Small intestine (tissue), 7 donors: ENCODE measurements around the gene KCNQ5. TPM values are rescaled to one million over a fixed set of nuclear protein-coding genes. Genes with fewer than 3 reads are reported as not detected.

Source experiments
- DNase-seq, 2 donors: peaks; one replicate each; pipeline versions ENCODE4 v3.0.0 to v3.0.0-alpha.2; 2013
- FAIRE-seq: peaks from 2 replicates; lab custom pipeline; 2012; peaks lifted over from hg19 to GRCh38; lab: Jason Lieb, UNC
- H3K27ac ChIP-seq, 3 donors: one replicate each; pipeline ENCODE4 v1.5.1; 2013; ENCODE audit warnings: low read length in 2 of 3, mild to moderate bottlenecking in 2 of 3, control low read depth in 1 of 3, inconsistent platforms in 1 of 3, low read depth in 1 of 3, moderate library complexity in 1 of 3
- H3K27me3 ChIP-seq, 3 donors: one replicate each; pipeline ENCODE4 v1.6.1; 2013; ENCODE audit warnings: low read length in 3 of 3, inconsistent platforms in 1 of 3; ENCODE audit not compliant: control insufficient read depth in 3 of 3, insufficient read depth in 3 of 3
- H3K36me3 ChIP-seq, 3 donors: one replicate each; pipeline ENCODE4 v1.6.1; 2013; ENCODE audit warnings: low read length in 3 of 3, inconsistent platforms in 1 of 3, low read depth in 1 of 3, mild to moderate bottlenecking in 1 of 3, moderate library complexity in 1 of 3; ENCODE audit not compliant: control insufficient read depth in 3 of 3, insufficient read depth in 2 of 3
- H3K4me1 ChIP-seq, 3 donors: one replicate each; pipeline ENCODE4 v1.6.1; 2013; ENCODE audit warnings: low read length in 2 of 3, inconsistent platforms in 1 of 3, low read depth in 1 of 3, mild to moderate bottlenecking in 1 of 3, moderate library complexity in 1 of 3; ENCODE audit not compliant: control insufficient read depth in 3 of 3, insufficient read depth in 2 of 3
- H3K4me3 ChIP-seq, 3 donors: one replicate each; pipeline ENCODE4 v1.5.1; 2013; ENCODE audit warnings: low read length in 3 of 3, control low read depth in 1 of 3, inconsistent platforms in 1 of 3, low read depth in 1 of 3, mild to moderate bottlenecking in 1 of 3, moderate library complexity in 1 of 3
- H3K9me3 ChIP-seq, 2 donors: one replicate each; pipeline ENCODE4 v1.6.1; 2013; ENCODE audit warnings: low read depth in 1 of 2, low read length in 1 of 2; ENCODE audit not compliant: control insufficient read depth in 2 of 2, insufficient read depth in 1 of 2
- WGBS, 3 donors: extraction: QIAGEN DNeasy Blood & Tissue Kit; methylation state at CpG; one replicate each; pipeline ENCODE4 v1.1.7; 2013; 5-methylcytosine and 5-hydroxymethylcytosine counted together
- polyA plus RNA-seq, 4 donors: library from polyadenylated mRNA; stranded (reverse) in 3 of 4; unstranded in 1 of 4; fragments of 200-250 nt in 3 of 4; fragments of 120-200 nt in 1 of 4; gene quantifications; one replicate each; pipeline versions ENCODE4 v1.2.1 to v1.2.3, GENCODE V29; 2013
- donor health status: healthy with polysubstance abuse.
- donor health status: control.
- donor health status: control.
- donor health status: Bipolar disorder and iron deficiency.
- donor health status: healthy.

KCNQ5 gene
- polyA plus RNA-seq, 4 donors, result 0.27 to 0.92 TPM; not detected in 2

DNA sequence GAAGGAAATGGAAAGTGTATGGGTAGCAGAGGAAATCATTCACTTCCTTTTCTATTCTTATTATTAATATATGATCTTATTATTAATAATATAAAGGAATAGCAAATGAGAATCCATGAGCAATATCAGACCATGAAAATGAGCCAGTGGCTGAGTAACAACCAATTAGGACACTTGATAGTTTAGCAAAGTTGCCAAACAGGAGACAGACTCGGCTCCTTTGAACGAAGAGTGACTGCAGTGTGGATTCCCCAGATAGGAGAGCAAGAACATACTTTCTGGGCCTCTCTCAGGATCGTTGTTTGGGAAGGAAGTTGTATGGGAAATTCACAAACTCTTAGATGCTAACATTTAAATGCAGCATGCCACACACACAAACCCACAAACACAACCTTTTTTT lies 381.4 kb downstream of the KCNQ5 start:
- Histone ChIP-seq H3K9me3 (no peaks in the 10 kb centered on the region), H3K36me3 (no peaks in the 10 kb centered on the region), H3K4me3 (no peak overlapping the region), H3K27me3 (no peaks in the 10 kb centered on the region), H3K4me1 (no peaks in the 10 kb centered on the region), H3K27ac (no peak overlapping the region)
- 63 to 66% (median 66%) methylated on average over 3 of the region's 3 CpGs for WGBS, 3 donors
- DNase-seq (no peak), FAIRE-seq (no peak)

DNA sequence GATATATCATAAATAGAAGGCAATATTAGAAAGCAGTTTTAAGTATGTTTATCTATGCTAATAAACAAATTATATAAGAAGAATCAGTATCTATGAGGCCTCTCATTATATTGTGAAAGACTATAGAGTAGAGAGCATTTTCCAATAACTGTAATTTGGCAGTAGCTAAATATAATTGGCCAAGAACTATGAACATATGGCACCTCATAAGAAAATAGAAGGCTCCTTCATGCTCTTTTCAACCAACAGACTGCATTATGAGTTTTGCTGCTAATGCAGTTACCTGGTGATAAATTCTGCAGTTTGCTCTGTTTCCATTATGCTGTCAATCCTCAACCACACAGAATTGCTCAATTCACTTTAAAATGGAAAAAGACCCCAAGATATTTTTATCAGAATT lies 382.4 kb downstream of the KCNQ5 start:
- no peak for FAIRE-seq

DNA sequence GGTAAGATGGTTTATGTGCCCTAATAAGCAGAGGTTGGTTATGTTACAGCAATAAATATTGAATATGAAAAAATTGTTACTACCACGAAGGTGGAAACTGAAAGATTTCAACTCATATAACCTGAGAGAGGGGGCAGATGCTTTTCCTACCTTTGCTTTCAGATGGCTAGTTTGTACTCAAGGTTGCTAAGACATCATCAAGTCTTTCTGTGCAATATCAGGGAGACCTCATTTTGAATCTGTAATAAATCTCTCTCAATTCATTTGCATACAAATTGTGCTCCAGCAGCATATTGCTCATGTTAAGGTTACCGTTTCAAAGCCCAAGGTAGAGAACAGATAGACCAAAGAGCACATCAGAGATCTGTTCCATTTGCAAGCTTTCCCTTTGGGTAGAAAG lies 383.0 kb downstream of the KCNQ5 start:
- FAIRE-seq, result no peak
- Histone ChIP-seq H3K27me3 (no peaks in the 10 kb centered on the region), H3K36me3 (no peaks in the 10 kb centered on the region), H3K9me3 (no peaks in the 10 kb centered on the region), H3K4me1 (no peaks in the 10 kb centered on the region), H3K27ac (no peak overlapping the region), H3K4me3 (no peak overlapping the region)
- DNase-seq, result no peak
- WGBS, 3 donors, result 45 to 65% (median 58%) methylated on average over 2 of the region's 2 CpGs

More for the DNA sequence above, 382.4 kb downstream of the KCNQ5 start:
- Histone ChIP-seq H3K27ac (no peak overlapping the region), H3K36me3 (no peaks in the 10 kb centered on the region), H3K27me3 (no peaks in the 10 kb centered on the region), H3K9me3 (no peaks in the 10 kb centered on the region), H3K4me1 (no peaks in the 10 kb centered on the region), H3K4me3 (no peak overlapping the region)
- DNase-seq, result no peak

DNA sequence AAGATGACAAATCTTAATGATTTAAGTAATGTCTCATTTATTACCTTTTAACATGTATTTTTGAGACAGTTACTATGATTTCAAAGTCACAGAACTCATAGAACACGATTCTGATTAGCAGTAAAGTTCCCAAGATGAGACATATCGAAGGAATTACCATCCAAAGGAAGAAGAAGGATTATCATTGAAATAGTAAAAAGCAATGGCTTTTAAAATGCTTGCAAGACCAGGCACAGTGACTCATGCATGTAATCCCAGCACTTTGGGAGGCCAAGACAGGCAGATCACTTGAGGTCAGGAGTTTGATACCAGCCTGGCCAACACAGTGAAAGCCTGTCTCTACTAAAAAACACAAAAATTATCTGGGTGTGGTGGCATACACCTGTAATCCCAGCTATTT lies 384.3 kb downstream of the KCNQ5 start:
- Histone ChIP-seq H3K9me3 (no peaks in the 10 kb centered on the region), H3K4me3 (no peak overlapping the region), H3K27ac (no peak overlapping the region), H3K27me3 (no peaks in the 10 kb centered on the region), H3K36me3 (no peaks in the 10 kb centered on the region), H3K4me1 (no peaks in the 10 kb centered on the region)
- DNase-seq (no peak), FAIRE-seq (no peak)
- 14 to 65% (median 43%) methylated on average over 2 of the region's 2 CpGs for WGBS, 3 donors

DNA sequence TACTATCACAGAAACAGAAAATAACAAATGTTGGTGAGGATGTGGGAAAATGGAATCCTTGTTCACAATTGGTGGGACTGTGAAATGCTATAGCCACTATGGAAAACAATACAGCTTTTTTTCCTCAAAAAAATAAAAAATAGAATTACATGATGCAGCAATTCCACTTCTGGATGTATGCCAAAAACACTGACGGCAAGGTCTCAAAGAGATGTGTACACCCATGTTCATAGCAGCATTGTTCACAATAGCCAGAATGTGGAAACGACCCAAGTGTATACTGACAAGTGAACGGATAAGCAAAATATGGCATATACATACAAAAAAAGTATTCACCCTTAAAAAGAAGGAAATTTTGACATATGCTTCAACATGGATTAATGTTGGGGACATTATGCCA lies 390.1 kb downstream of the KCNQ5 start:
- WGBS, 3 donors, result 62 to 69% (median 69%) methylated on average over 3 of the region's 3 CpGs
- no peak for DNase-seq

DNA sequence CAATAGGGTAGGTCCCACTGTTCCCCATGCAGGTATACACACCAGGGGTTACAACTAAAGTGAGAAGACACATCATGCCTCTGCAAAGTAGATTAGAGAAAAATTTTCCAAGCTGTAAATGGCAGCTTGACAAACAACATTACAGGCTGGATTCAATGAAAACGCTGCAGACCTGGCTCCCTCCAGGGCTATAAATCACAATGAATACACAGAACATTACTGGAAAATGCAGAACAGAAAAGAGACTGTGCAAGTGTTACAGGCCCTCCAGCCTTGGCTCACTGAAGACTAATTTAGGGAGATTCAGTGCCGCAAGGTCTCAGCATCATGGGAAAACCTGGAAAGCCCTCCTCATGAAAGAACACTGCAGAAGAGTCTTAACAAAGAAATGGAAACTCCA lies 395.6 kb downstream of the KCNQ5 start:
- DNase-seq (no peak), FAIRE-seq (no peak)
- Histone ChIP-seq H3K27me3 (no peaks in the 10 kb centered on the region), H3K27ac (no peak overlapping the region), H3K4me3 (no peak overlapping the region), H3K4me1 (no peaks in the 10 kb centered on the region), H3K36me3 (no peaks in the 10 kb centered on the region), H3K9me3 (no peaks in the 10 kb centered on the region)
- 46 to 66% (median 50%) methylated on average over 2 of the region's 2 CpGs for WGBS, 3 donors

More for the DNA sequence above, 390.1 kb downstream of the KCNQ5 start:
- H3K27ac ChIP-seq, result no peak overlapping the region
- H3K4me1 ChIP-seq, result no peaks in the 10 kb centered on the region
- no peaks in the 10 kb centered on the region for H3K9me3 ChIP-seq
- no peaks in the 10 kb centered on the region for H3K36me3 ChIP-seq
- FAIRE-seq, result no peak
- no peaks in the 10 kb centered on the region for H3K27me3 ChIP-seq
- H3K4me3 ChIP-seq, result no peak overlapping the region

DNA sequence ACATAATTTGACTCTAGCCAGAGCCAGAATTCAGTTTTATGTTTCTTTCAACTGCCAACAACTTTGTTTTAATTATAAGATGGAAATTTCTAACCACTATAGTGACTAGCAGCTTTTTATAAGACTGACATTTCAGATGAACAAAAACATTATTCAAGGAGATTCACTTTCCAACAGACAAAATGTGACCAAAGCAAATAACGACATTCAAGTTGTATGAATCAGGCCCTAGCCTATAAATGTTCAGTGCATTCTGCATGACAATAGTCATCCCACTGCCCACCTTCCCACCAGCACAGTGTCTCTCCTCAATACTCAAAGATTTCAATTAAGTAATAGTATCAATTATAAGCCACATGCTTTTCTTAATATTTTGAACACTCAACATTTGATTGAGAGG lies 402.7 kb downstream of the KCNQ5 start:
- no peaks in the 10 kb centered on the region for H3K4me1 ChIP-seq
- H3K27ac ChIP-seq, result no peak overlapping the region
- H3K27me3 ChIP-seq, result no peaks in the 10 kb centered on the region
- FAIRE-seq (no peak), DNase-seq (no peak)
- no peaks in the 10 kb centered on the region for H3K9me3 ChIP-seq
- H3K4me3 ChIP-seq, result no peak overlapping the region
- no peaks in the 10 kb centered on the region for H3K36me3 ChIP-seq
- WGBS, 3 donors, result 79 to 88% (median 84%) methylated on average over 1 of the region's 1 CpG

DNA sequence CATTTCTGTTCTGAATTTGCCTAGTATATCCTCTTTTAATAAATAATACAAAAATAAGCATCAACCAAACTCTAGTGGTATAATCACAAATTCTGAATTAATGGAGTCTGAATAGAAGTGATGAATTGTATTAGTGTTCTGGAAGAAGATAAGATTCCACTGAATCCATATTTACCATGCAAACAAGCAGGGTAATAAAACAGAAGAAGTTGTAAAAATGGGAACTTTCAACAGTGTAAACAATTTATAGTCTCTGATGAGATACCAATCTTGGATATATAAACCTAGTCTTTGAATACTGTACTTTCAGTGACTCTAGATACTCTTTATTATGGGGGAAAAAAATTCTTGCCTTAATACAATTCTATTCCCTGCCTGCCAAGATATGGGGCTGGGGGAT lies 405.8 kb downstream of the KCNQ5 start:
- Histone ChIP-seq H3K9me3 (no peaks in the 10 kb centered on the region), H3K36me3 (no peaks in the 10 kb centered on the region), H3K27ac (no peak overlapping the region), H3K27me3 (no peaks in the 10 kb centered on the region), H3K4me3 (no peak overlapping the region), H3K4me1 (no peaks in the 10 kb centered on the region)
- DNase-seq (no peak), FAIRE-seq (no peak)

DNA sequence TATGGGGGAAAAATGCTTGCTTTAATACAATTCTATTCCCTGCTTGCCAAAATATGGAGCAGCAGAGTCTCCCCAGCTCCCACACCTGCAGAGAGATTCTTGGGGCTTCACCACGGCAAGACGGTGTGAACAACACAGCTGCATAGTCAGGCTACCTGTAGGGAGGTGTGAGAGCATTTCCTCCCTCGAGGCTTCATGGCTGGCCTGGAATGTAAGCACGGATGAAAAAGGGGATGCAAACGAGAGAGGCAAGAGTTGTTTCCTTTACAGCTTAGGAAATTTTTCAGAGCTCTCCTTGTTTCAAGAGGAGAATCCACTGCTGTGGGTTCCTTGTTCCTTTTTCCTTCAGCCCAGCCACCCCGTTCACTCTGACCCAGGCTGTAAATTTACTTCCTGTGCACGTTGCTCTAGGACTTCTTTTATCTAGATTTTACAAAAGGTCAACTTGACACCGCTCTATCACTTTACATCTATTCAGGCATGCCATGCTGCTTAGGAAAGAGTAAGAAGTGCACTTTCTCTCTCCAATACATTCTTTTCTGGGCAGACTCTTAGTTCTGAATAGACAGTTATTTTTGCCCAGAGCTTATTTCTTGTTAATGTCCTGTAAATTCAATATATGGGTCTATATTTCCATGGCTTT lies 406.4 kb downstream of the KCNQ5 start:
- H3K4me1 ChIP-seq, result no peaks in the 10 kb centered on the region
- no peaks in the 10 kb centered on the region for H3K27me3 ChIP-seq
- H3K9me3 ChIP-seq, result no peaks in the 10 kb centered on the region
- no peak overlapping the region for H3K4me3 ChIP-seq
- no peak overlapping the region for H3K27ac ChIP-seq
- no peak for FAIRE-seq
- DNase-seq, result no peak
- 10 to 20% (median 18%) methylated on average over 8 of the region's 8 CpGs for WGBS, 3 donors
- no peaks in the 10 kb centered on the region for H3K36me3 ChIP-seq
